GM12878 (cell line): Measurements from ENCODE around the gene LMO2. TPM values are rescaled to one million over a fixed set of nuclear protein-coding genes. Genes with fewer than 3 reads are reported as not detected.

ENCODE experiments used
- ATAC-seq: fragments of 200-7000 bp; cut with Tn5 transposase; 3 replicates; pipeline ENCODE4 v1.9.1; 2020; ENCODE audit warnings: mild to moderate bottlenecking, moderate library complexity
- BruUV-seq: library from RNA; stranded (reverse); fragments of 400-500 nt; replicated peaks from 2 replicates; lab custom pipeline; 2021; lab: Mats Ljungman, UMichigan
- CTCF ChIA-PET: fragments of 300-600 bp; sonication (Branson Sonifier 250); formaldehyde crosslinking; extraction: SDS; loops from one replicate; lab custom pipeline; 2021; ENCODE audit warnings: inconsistent platforms; lab: Yijun Ruan, JAX
- POLR2A ChIA-PET: fragments of 350-600 bp; formaldehyde crosslinking; extraction: SDS; loops from one replicate; lab custom pipeline; 2021; ENCODE audit warnings: inconsistent platforms; lab: Charles Lee
- RAD21 ChIA-PET: fragments of 300-600 bp; sonication (Branson Sonifier 250); formaldehyde crosslinking; loops from one replicate; lab custom pipeline; 2023; ENCODE audit warnings: antibody characterized with exemption; ENCODE audit not compliant: unreplicated experiment; lab: Charles Lee
- SMC1A ChIA-PET: fragments of 300-600 bp; sonication (Branson Sonifier 250); formaldehyde crosslinking; loops from one replicate; lab custom pipeline; 2023; ENCODE audit not compliant: unreplicated experiment, uncharacterized antibody; lab: Charles Lee
- DNase-seq: peaks from one replicate; pipeline ENCODE4 v3.0.0-alpha.2; 2011; ENCODE audit warnings: low read depth, low spot score
- FAIRE-seq: peaks from 3 replicates; lab custom pipeline; 2011; peaks lifted over from hg19 to GRCh38; lab: Jason Lieb, UNC
- H2AFZ ChIP-seq: 2 replicates; pipeline ENCODE4 v1.6.0; 2011; ENCODE audit warnings: low read depth, low read length, control low read depth; ENCODE audit not compliant: control insufficient read depth
- H3K27ac ChIP-seq: 2 replicates; pipeline ENCODE4 v1.5.1; 2011; ENCODE audit warnings: control low read depth; ENCODE audit not compliant: control insufficient read depth, insufficient read depth
- H3K27me3 ChIP-seq, 2 experiments: replicated peaks in 1 of 2; 2 replicates each; pipeline versions ENCODE4 v1.6.0 to v1.6.1; 2011; ENCODE audit warnings: low read length in 1 of 2; ENCODE audit not compliant: control insufficient read depth in 2 of 2, insufficient read depth in 2 of 2
- H3K36me3 ChIP-seq, 2 experiments: 2 replicates each; pipeline ENCODE4 v1.5.1; 2011; ENCODE audit warnings: low read length in 1 of 2; ENCODE audit not compliant: control insufficient read depth in 2 of 2, insufficient read depth in 2 of 2
- H3K4me1 ChIP-seq: 2 replicates; pipeline ENCODE4 v1.6.1; 2011; ENCODE audit warnings: mild to moderate bottlenecking, low read length, moderate library complexity, mixed read lengths; ENCODE audit not compliant: control insufficient read depth, insufficient read depth
- H3K4me2 ChIP-seq: 2 replicates; pipeline ENCODE4 v1.6.0; 2011; ENCODE audit warnings: control low read depth; ENCODE audit not compliant: control insufficient read depth, insufficient read depth
- H3K4me3 ChIP-seq: fragments of 200-600 bp; sonication (generic); 2 replicates; pipeline ENCODE4 v1.5.1; 2016
- H3K79me2 ChIP-seq: 2 replicates; pipeline ENCODE4 v1.6.0; 2011; ENCODE audit warnings: low read length; ENCODE audit not compliant: control insufficient read depth, insufficient read depth
- H3K9ac ChIP-seq: 2 replicates; pipeline ENCODE4 v1.8.0; 2011; ENCODE audit warnings: low read length, control low read depth, mixed read lengths; ENCODE audit not compliant: control insufficient read depth, insufficient read depth
- H3K9me3 ChIP-seq: replicated peaks from 3 replicates; pipeline ENCODE4 v1.5.1; 2011; ENCODE audit warnings: mild to moderate bottlenecking, low read length; ENCODE audit not compliant: control insufficient read depth, insufficient read depth
- H4K20me1 ChIP-seq: 2 replicates; pipeline ENCODE4 v1.6.0; 2011; ENCODE audit not compliant: control insufficient read depth, insufficient read depth
- BCL11A ChIP-seq: IDR thresholded peaks from 2 replicates; pipeline ENCODE4 v1.6.1; 2011; ENCODE audit warnings: low read depth, low read length
- BMI1 ChIP-seq: fragments of 450-650 bp; IDR thresholded peaks from 2 replicates; pipeline ENCODE4 v1.6.1; 2016; ENCODE audit warnings: mild to moderate bottlenecking, moderate library complexity, borderline replicate concordance
- HDGF ChIP-seq: fragments of 450-650 bp; IDR thresholded peaks from 2 replicates; pipeline ENCODE4 v1.6.1; 2016; ENCODE audit warnings: antibody characterized with exemption
- JUND ChIP-seq: IDR thresholded peaks from 2 replicates; pipeline ENCODE4 v1.6.1; 2012; ENCODE audit warnings: low read depth, mild to moderate bottlenecking, low read length, improper control_type of control experiment, moderate library complexity
- MXI1 ChIP-seq: fragments of 150-350 bp; IDR thresholded peaks from 2 replicates; pipeline ENCODE4 v1.6.1; 2011; ENCODE audit warnings: low read depth, mild to moderate bottlenecking, inconsistent platforms, low read length, improper control_type of control experiment
- MYB ChIP-seq: fragments of 150-350 bp; IDR thresholded peaks from 2 replicates; pipeline ENCODE4 v1.6.1; 2014; ENCODE audit warnings: mild to moderate bottlenecking, low read depth, low read length, borderline replicate concordance
- TARDBP ChIP-seq: IDR thresholded peaks from 2 replicates; pipeline ENCODE4 v1.6.1; 2016; ENCODE audit warnings: borderline replicate concordance
- WGBS: methylation state at CpG from one replicate; pipeline ENCODE4 v1.1.6; 2016; ENCODE audit warnings: low lambda C conversion rate; ENCODE audit not compliant: insufficient replicate concordance, insufficient coverage; ENCODE audit errors: missing lambda C conversion rate; 5-methylcytosine and 5-hydroxymethylcytosine counted together
- in situ Hi-C: fragments of 300-500 bp; cut with MboI; formaldehyde crosslinking; loops from 9 replicates; pipeline ENCODE4 v1.14.3; 2018; ENCODE audit warnings: mixed read lengths
- intact Hi-C: fragments of 100-400 bp; cut with micrococcal nuclease; formaldehyde crosslinking; loops from one replicate; pipeline ENCODE4 v1.14.2; 2022; ENCODE audit not compliant: unreplicated experiment
- polyA plus RNA-seq, 11 experiments: library from polyadenylated mRNA; depleted of rRNA in 4 of 11; unstranded in 6 of 11; stranded (reverse) in 5 of 11; fragments of >200 nt; fragmentation: Nextera tagmentation in 4 of 11; fragmentation: Illumina TruSeq in 1 of 11; extraction: Ambion mirVana in 4 of 11; extraction: Trizol in 1 of 11; gene quantifications; 1 replicate in 1 of 11; 2 replicates in 10 of 11; pipeline versions ENCODE4 v1.2.1 to v1.2.3, GENCODE V29; 2011 to 2016; ENCODE audit warnings: inconsistent platforms in 2 of 11, missing spikeins in 2 of 11, low read depth in 1 of 11
- total RNA-seq, 4 experiments: library from RNA; depleted of rRNA in 3 of 4; stranded (reverse); fragments of >200 nt in 3 of 4; fragmentation: Illumina TruSeq in 1 of 4; extraction: Trizol in 1 of 4; gene quantifications; 2 replicates each; pipeline versions ENCODE4 v1.2.1 to v1.2.3, GENCODE V29; 2013 to 2021
- TF ChIP-seq, protein P1 (sequence below): IDR thresholded peaks from 2 replicates; pipeline ENCODE4 v1.6.1; 2012; ENCODE audit warnings: low read length, inconsistent platforms
- TF ChIP-seq, protein P2 (sequence below): fragments of 450-650 bp; IDR thresholded peaks from 2 replicates; pipeline ENCODE4 v1.6.1; 2016; ENCODE audit warnings: mild to moderate bottlenecking
- TF ChIP-seq, protein P3 (sequence below): IDR thresholded peaks from 2 replicates; pipeline ENCODE4 v1.6.1; 2012; ENCODE audit warnings: low read depth, low read length, improper control_type of control experiment
- TF ChIP-seq, protein P4 (sequence below): IDR thresholded peaks from 2 replicates; pipeline ENCODE4 v1.6.1; 2012; ENCODE audit warnings: mild to moderate bottlenecking, low read depth, low read length

LMO2 gene
- total and polyA plus RNA-seq, 10 of the 15 experiments (the other 5 are each of a cell fraction or from before 2014, with no cell fraction given): 0.29 to 1.9 (median 1.1) TPM; not detected in 1

DNA sequence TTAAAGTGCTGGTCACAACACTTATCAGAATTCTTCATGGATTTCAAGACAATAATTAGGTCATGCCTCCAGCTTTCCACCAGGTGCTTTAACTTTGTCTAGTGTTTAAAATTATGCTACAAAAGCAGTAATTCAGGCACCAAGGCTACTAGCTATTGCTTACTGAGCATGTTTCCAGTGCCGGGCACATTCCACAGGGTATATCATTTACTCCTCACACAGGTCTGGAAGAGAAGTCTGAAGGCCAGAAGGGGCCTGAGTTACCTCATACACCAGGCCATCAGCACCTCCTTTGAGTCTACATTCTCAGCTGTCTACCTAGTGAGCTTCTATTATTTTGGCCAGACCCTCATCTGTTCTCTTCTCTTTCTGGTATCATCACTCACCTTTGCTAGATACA lies 41.7 kb upstream of the LMO2 start:
- Histone ChIP-seq H3K4me2 (no peak overlapping the region), H2AFZ (no peak overlapping the region), H3K27ac (no peak overlapping the region), H4K20me1 (no peaks in the 10 kb centered on the region), H3K79me2 (no peaks in the 10 kb centered on the region), H3K9ac (no peak overlapping the region)
- intact Hi-C loops (no loop called here), in situ Hi-C loops (no loop called here)
- RAD21 ChIA-PET: interaction anchor here (0.6 kb wide), 1 partner anchor 14 kb away, joined by 3 read pairs; no protein-coding TSS in a partner anchor
- ATAC-seq: no peak
- BruUV-seq: no TSS peak
- POLR2A ChIA-PET: interaction anchor here (0.6 kb wide), 1 partner anchor 18 kb away, joined by 3 read pairs; no protein-coding TSS in a partner anchor
- TF ChIP-seq, protein P1, sequence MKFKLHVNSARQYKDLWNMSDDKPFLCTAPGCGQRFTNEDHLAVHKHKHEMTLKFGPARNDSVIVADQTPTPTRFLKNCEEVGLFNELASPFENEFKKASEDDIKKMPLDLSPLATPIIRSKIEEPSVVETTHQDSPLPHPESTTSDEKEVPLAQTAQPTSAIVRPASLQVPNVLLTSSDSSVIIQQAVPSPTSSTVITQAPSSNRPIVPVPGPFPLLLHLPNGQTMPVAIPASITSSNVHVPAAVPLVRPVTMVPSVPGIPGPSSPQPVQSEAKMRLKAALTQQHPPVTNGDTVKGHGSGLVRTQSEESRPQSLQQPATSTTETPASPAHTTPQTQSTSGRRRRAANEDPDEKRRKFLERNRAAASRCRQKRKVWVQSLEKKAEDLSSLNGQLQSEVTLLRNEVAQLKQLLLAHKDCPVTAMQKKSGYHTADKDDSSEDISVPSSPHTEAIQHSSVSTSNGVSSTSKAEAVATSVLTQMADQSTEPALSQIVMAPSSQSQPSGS: no peak
- no peak for TF ChIP-seq MYB
- TF ChIP-seq MXI1: no peak
- TF ChIP-seq HDGF: no peak
- TF ChIP-seq BMI1: no peak
- TF ChIP-seq JUND: no peak
- no peak for TF ChIP-seq BCL11A
- TF ChIP-seq, protein P2, sequence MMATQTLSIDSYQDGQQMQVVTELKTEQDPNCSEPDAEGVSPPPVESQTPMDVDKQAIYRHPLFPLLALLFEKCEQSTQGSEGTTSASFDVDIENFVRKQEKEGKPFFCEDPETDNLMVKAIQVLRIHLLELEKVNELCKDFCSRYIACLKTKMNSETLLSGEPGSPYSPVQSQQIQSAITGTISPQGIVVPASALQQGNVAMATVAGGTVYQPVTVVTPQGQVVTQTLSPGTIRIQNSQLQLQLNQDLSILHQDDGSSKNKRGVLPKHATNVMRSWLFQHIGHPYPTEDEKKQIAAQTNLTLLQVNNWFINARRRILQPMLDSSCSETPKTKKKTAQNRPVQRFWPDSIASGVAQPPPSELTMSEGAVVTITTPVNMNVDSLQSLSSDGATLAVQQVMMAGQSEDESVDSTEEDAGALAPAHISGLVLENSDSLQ: no peak
- TF ChIP-seq, protein P3, sequence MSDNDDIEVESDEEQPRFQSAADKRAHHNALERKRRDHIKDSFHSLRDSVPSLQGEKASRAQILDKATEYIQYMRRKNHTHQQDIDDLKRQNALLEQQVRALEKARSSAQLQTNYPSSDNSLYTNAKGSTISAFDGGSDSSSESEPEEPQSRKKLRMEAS: no peak
- no peak for TF ChIP-seq TARDBP
- TF ChIP-seq, protein P4, sequence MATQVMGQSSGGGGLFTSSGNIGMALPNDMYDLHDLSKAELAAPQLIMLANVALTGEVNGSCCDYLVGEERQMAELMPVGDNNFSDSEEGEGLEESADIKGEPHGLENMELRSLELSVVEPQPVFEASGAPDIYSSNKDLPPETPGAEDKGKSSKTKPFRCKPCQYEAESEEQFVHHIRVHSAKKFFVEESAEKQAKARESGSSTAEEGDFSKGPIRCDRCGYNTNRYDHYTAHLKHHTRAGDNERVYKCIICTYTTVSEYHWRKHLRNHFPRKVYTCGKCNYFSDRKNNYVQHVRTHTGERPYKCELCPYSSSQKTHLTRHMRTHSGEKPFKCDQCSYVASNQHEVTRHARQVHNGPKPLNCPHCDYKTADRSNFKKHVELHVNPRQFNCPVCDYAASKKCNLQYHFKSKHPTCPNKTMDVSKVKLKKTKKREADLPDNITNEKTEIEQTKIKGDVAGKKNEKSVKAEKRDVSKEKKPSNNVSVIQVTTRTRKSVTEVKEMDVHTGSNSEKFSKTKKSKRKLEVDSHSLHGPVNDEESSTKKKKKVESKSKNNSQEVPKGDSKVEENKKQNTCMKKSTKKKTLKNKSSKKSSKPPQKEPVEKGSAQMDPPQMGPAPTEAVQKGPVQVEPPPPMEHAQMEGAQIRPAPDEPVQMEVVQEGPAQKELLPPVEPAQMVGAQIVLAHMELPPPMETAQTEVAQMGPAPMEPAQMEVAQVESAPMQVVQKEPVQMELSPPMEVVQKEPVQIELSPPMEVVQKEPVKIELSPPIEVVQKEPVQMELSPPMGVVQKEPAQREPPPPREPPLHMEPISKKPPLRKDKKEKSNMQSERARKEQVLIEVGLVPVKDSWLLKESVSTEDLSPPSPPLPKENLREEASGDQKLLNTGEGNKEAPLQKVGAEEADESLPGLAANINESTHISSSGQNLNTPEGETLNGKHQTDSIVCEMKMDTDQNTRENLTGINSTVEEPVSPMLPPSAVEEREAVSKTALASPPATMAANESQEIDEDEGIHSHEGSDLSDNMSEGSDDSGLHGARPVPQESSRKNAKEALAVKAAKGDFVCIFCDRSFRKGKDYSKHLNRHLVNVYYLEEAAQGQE: no peak
- TF ChIP-seq, all 136 proteins: peak for 0
- no peak overlapping the region for H3K4me3 ChIP-seq
- ChIA-PET SMC1A (interaction anchor here (1.2 to 1.9 kb wide), 4 partner anchors 9 to 70 kb away, joined by 3 to 6 read pairs (median 4); no protein-coding TSS in a partner anchor), CTCF (no interaction called here)
- no peaks in the 10 kb centered on the region for H3K4me1 ChIP-seq
- peaks cover 4% of the 10 kb centered on the region; the same call in 2 of the 3 replicates for H3K9me3 ChIP-seq
- H3K36me3 ChIP-seq: no peaks in the 10 kb centered on the region
- FAIRE-seq (no peak), DNase-seq (no peak)
- H3K27me3 ChIP-seq: no peaks in the 10 kb centered on the region
- 100% methylated on average over 1 of the region's 1 CpG for WGBS
